ENCODE data around the gene SCP2. TPM values are rescaled to one million over a fixed set of nuclear protein-coding genes. Genes with fewer than 3 reads are reported as not detected.

Gene SCP2
- total RNA-seq, 2 experiments from 2014 or later = 22.7 to 27.0 TPM

GRCh38 chr1:53080769-53081168 is 153.7 kb downstream of the SCP2 start:
- H3K27me3 ChIP-seq (ENCODE audit: control insufficient read depth in 1 of 2, insufficient read depth in 2 of 2, low read length in 2 of 2) = no peaks in the 10 kb centered on the region
- H3K4me1 ChIP-seq (ENCODE audit: insufficient read depth, low read length) = no peaks in the 10 kb centered on the region
- no peaks in the 10 kb centered on the region for H3K9me3 Mint-ChIP-seq
- no peak overlapping the region for H3K27ac ChIP-seq (ENCODE audit: low read depth in 1 of 2, low read length in 2 of 2)
- CTCF ChIA-PET = no interaction called here
- DNase-seq = no peak
- H3K36me3 Mint-ChIP-seq (ENCODE audit: low read depth) = no peaks in the 10 kb centered on the region
- intact Hi-C loops (cut with DNase I, micrococcal nuclease) = no loop called here
- TF ChIP-seq CTCF (IDR thresholded peaks at IDR 0.05) = no peak
- H3K4me3 ChIP-seq (ENCODE audit: low read length) = no peak overlapping the region
- H3K4me3 Mint-ChIP-seq = no peak overlapping the region
- H3K9me3 ChIP-seq (ENCODE audit: control insufficient read depth in 1 of 2, insufficient read depth in 1 of 2, low read length in 2 of 2) = peaks cover 0 to 10% of the 10 kb centered on the region in 2 experiments
- no peaks in the 10 kb centered on the region for H3K36me3 ChIP-seq (ENCODE audit: insufficient read depth, low read length)
- POLR2A ChIA-PET = no interaction called here
- no peak for ATAC-seq (ENCODE audit: poor library complexity)
- no peaks in the 10 kb centered on the region for H3K4me1 Mint-ChIP-seq (ENCODE audit: low read depth)
- H3K27me3 Mint-ChIP-seq = no peaks in the 10 kb centered on the region
- no peak overlapping the region for H3K27ac Mint-ChIP-seq

GRCh38 chr1:53081384-53082066 is 154.4 kb downstream of the SCP2 start:
- H3K4me3 ChIP-seq (ENCODE audit: low read length) = no peak overlapping the region
- CTCF ChIA-PET = no interaction called here
- H3K27ac ChIP-seq (ENCODE audit: low read depth in 1 of 2, low read length in 2 of 2) = no peak overlapping the region
- intact Hi-C loops (cut with DNase I, micrococcal nuclease) = no loop called here
- ATAC-seq (ENCODE audit: poor library complexity) (no peak), DNase-seq (no peak)
- Mint-ChIP-seq H3K4me1 (ENCODE audit: low read depth) (no peaks in the 10 kb centered on the region), H3K4me3 (no peak overlapping the region), H3K27ac (no peak overlapping the region), H3K9me3 (no peaks in the 10 kb centered on the region), H3K36me3 (ENCODE audit: low read depth) (no peaks in the 10 kb centered on the region), H3K27me3 (no peaks in the 10 kb centered on the region)
- no peak for TF ChIP-seq CTCF (IDR thresholded peaks at IDR 0.05)
- H3K9me3 ChIP-seq (ENCODE audit: control insufficient read depth in 1 of 2, insufficient read depth in 1 of 2, low read length in 2 of 2) = peaks cover 0 to 10% of the 10 kb centered on the region in 2 experiments
- POLR2A ChIA-PET = no interaction called here
- no peaks in the 10 kb centered on the region for H3K36me3 ChIP-seq (ENCODE audit: insufficient read depth, low read length)
- no peaks in the 10 kb centered on the region for H3K4me1 ChIP-seq (ENCODE audit: insufficient read depth, low read length)
- no peaks in the 10 kb centered on the region for H3K27me3 ChIP-seq (ENCODE audit: control insufficient read depth in 1 of 2, insufficient read depth in 2 of 2, low read length in 2 of 2)

GRCh38 chr1:53082826-53083455 is 155.9 kb downstream of the SCP2 start:
- Histone ChIP-seq H3K4me3 (ENCODE audit: low read length) (no peak overlapping the region), H3K27ac (ENCODE audit: low read depth in 1 of 2, low read length in 2 of 2) (no peak overlapping the region), H3K4me1 (ENCODE audit: insufficient read depth, low read length) (no peaks in the 10 kb centered on the region), H3K27me3 (ENCODE audit: control insufficient read depth in 1 of 2, insufficient read depth in 2 of 2, low read length in 2 of 2) (no peaks in the 10 kb centered on the region), H3K9me3 (ENCODE audit: control insufficient read depth in 1 of 2, insufficient read depth in 1 of 2, low read length in 2 of 2) (peaks cover 0 to 10% of the 10 kb centered on the region in 2 experiments), H3K36me3 (ENCODE audit: insufficient read depth, low read length) (no peaks in the 10 kb centered on the region)
- Mint-ChIP-seq H3K9me3 (no peaks in the 10 kb centered on the region), H3K4me1 (ENCODE audit: low read depth) (no peaks in the 10 kb centered on the region), H3K27ac (no peak overlapping the region), H3K4me3 (no peak overlapping the region), H3K36me3 (ENCODE audit: low read depth) (no peaks in the 10 kb centered on the region), H3K27me3 (no peaks in the 10 kb centered on the region)
- intact Hi-C loops (cut with DNase I, micrococcal nuclease) = no loop called here
- no peak for DNase-seq
- ChIA-PET POLR2A (no interaction called here), CTCF (no interaction called here)
- ATAC-seq (ENCODE audit: poor library complexity) = no peak
- no peak for TF ChIP-seq CTCF (IDR thresholded peaks at IDR 0.05)

Data from CD4-positive, alpha-beta T cell (primary cell).